Activated CD4-positive, alpha-beta memory T cell treated with anti-CD3 and anti-CD28 coated beads for 36 hours (primary cell): ENCODE data around the gene CACNA1B. TPM values are rescaled to one million over a fixed set of nuclear protein-coding genes. Genes with fewer than 3 reads are reported as not detected.
"Not testable (repeated sequence)": the region's sequence is repeated elsewhere in the genome, so short reads cannot be mapped to it uniquely, and the experiment has no call there.

ENCODE experiments used
- CTCF ChIA-PET: fragments of 350-600 bp; sonication (Branson Sonifier 250); formaldehyde crosslinking; loops from one replicate; lab custom pipeline; 2021; ENCODE audit warnings: antibody characterized with exemption, inconsistent platforms; lab: Charles Lee
- POLR2A ChIA-PET: fragments of 350-600 bp; sonication (Branson Sonifier 250); formaldehyde crosslinking; loops from one replicate; lab custom pipeline; 2021; ENCODE audit warnings: antibody characterized with exemption; lab: Charles Lee
- DNase-seq: peaks from one replicate; pipeline ENCODE4 v3.0.0-alpha.2; 2020
- H3K27ac Mint-ChIP-seq: one replicate; pipeline ENCODE4 v1.8.0; 2021; ENCODE audit warnings: mixed read lengths
- H3K27me3 Mint-ChIP-seq: one replicate; pipeline ENCODE4 v1.8.0; 2021; ENCODE audit warnings: mixed read lengths
- H3K36me3 Mint-ChIP-seq: one replicate; pipeline ENCODE4 v1.8.0; 2021; ENCODE audit warnings: mixed read lengths
- H3K4me1 Mint-ChIP-seq: one replicate; pipeline ENCODE4 v1.8.0; 2021; ENCODE audit warnings: low read depth, mixed read lengths
- H3K4me3 Mint-ChIP-seq: one replicate; pipeline ENCODE4 v1.8.0; 2021; ENCODE audit warnings: mild to moderate bottlenecking, mixed read lengths
- H3K9me3 Mint-ChIP-seq: one replicate; pipeline ENCODE4 v1.8.0; 2021; ENCODE audit warnings: mixed read lengths
- intact Hi-C: fragments of 100-400 bp; cut with micrococcal nuclease; formaldehyde crosslinking; loops from one replicate; pipeline ENCODE4 v1.15.1; 2023
- total RNA-seq, 2 experiments: library from RNA; stranded (reverse); gene quantifications; one replicate each; pipeline ENCODE4 v1.2.3, GENCODE V29; 2021

Gene CACNA1B
- total RNA-seq, 2 experiments from 2014 or later: 0.02 to 0.17 TPM

GRCh38 chr9:138015021-138015829 is 137.6 kb downstream of the CACNA1B start:
- no peak for DNase-seq
- intact Hi-C loops: no loop called here
- Mint-ChIP-seq H3K36me3 (no peaks in the 10 kb centered on the region), H3K27me3 (no peaks in the 10 kb centered on the region), H3K4me1 (no peaks in the 10 kb centered on the region), H3K27ac (no peak overlapping the region), H3K4me3 (no peak overlapping the region), H3K9me3 (no peaks in the 10 kb centered on the region)
- POLR2A ChIA-PET: no interaction called here
- CTCF ChIA-PET: no interaction called here

GRCh38 chr9:138016406-138017187 is 139.0 kb downstream of the CACNA1B start:
- Mint-ChIP-seq H3K9me3 (no peaks in the 10 kb centered on the region), H3K36me3 (no peaks in the 10 kb centered on the region), H3K27ac (no peak overlapping the region), H3K4me1 (no peaks in the 10 kb centered on the region), H3K4me3 (no peak overlapping the region), H3K27me3 (peaks cover 2% of the 10 kb centered on the region)
- ChIA-PET POLR2A (no interaction called here), CTCF (no interaction called here)
- intact Hi-C loops: no loop called here
- DNase-seq: no peak

GRCh38 chr9:138017200-138017599 is 139.6 kb downstream of the CACNA1B start:
- no peaks in the 10 kb centered on the region for H3K36me3 Mint-ChIP-seq
- H3K4me3 Mint-ChIP-seq: no peak overlapping the region
- POLR2A ChIA-PET: no interaction called here
- H3K27ac Mint-ChIP-seq: no peak overlapping the region
- DNase-seq: no peak
- H3K27me3 Mint-ChIP-seq: peaks cover 5% of the 10 kb centered on the region
- H3K9me3 Mint-ChIP-seq: no peaks in the 10 kb centered on the region
- intact Hi-C loops: no loop called here
- CTCF ChIA-PET: no interaction called here
- H3K4me1 Mint-ChIP-seq: no peaks in the 10 kb centered on the region

GRCh38 chr9:138019514-138019913 is 141.9 kb downstream of the CACNA1B start:
- CTCF ChIA-PET: interaction anchor here (0.9 kb wide), 1 partner anchor 346 kb away, joined by 3 read pairs; no protein-coding TSS in a partner anchor
- intact Hi-C loops, H3K4me1 Mint-ChIP-seq, H3K36me3 Mint-ChIP-seq, DNase-seq, H3K9me3 Mint-ChIP-seq, H3K4me3 Mint-ChIP-seq, H3K27ac Mint-ChIP-seq, POLR2A ChIA-PET: not testable (repeated sequence)
- H3K27me3 Mint-ChIP-seq: peaks cover 12% of the 10 kb centered on the region

- DNase-seq: no peak
- Mint-ChIP-seq H3K36me3 (no peaks in the 10 kb centered on the region), H3K9me3 (no peaks in the 10 kb centered on the region), H3K27ac (no peak overlapping the region), H3K27me3 (peaks cover 19% of the 10 kb centered on the region), H3K4me3 (no peak overlapping the region), H3K4me1 (no peaks in the 10 kb centered on the region)
- intact Hi-C loops: no loop called here
- POLR2A ChIA-PET: no interaction called here
- CTCF ChIA-PET: interaction anchor here (0.9 kb wide), 1 partner anchor 347 kb away, joined by 3 read pairs; no protein-coding TSS in a partner anchor
Measured at GRCh38 chr9:138020120-138020794, 142.7 kb downstream of the CACNA1B start.

- POLR2A ChIA-PET: no interaction called here
- CTCF ChIA-PET: no interaction called here
- H3K36me3 Mint-ChIP-seq: no peaks in the 10 kb centered on the region
- no peak overlapping the region for H3K4me3 Mint-ChIP-seq
- intact Hi-C loops: no loop called here
- no peaks in the 10 kb centered on the region for H3K4me1 Mint-ChIP-seq
- H3K27ac Mint-ChIP-seq: no peak overlapping the region
- DNase-seq: no peak
- H3K9me3 Mint-ChIP-seq: no peaks in the 10 kb centered on the region
- H3K27me3 Mint-ChIP-seq: peaks cover 20% of the 10 kb centered on the region
Measured at GRCh38 chr9:138020795-138021182, 143.2 kb downstream of the CACNA1B start.

GRCh38 chr9:138021251-138022056 is 143.9 kb downstream of the CACNA1B start:
- POLR2A ChIA-PET: no interaction called here
- Mint-ChIP-seq H3K36me3 (no peaks in the 10 kb centered on the region), H3K4me3 (no peak overlapping the region), H3K27me3 (peaks cover 23% of the 10 kb centered on the region), H3K9me3 (no peaks in the 10 kb centered on the region), H3K27ac (no peak overlapping the region), H3K4me1 (no peaks in the 10 kb centered on the region)
- intact Hi-C loops: no loop called here
- CTCF ChIA-PET: no interaction called here
- no peak for DNase-seq

- no peak overlapping the region for H3K27ac Mint-ChIP-seq
- no peaks in the 10 kb centered on the region for H3K4me1 Mint-ChIP-seq
- no peaks in the 10 kb centered on the region for H3K36me3 Mint-ChIP-seq
- intact Hi-C loops: no loop called here
- CTCF ChIA-PET: interaction anchor here (0.8 kb wide), 1 partner anchor 276 kb away, joined by 3 read pairs; no protein-coding TSS in a partner anchor
- H3K27me3 Mint-ChIP-seq: peaks cover 23% of the 10 kb centered on the region
- POLR2A ChIA-PET: no interaction called here
- H3K9me3 Mint-ChIP-seq: no peaks in the 10 kb centered on the region
- H3K4me3 Mint-ChIP-seq: no peak overlapping the region
- peak; percentile 41 for DNase-seq
Measured at GRCh38 chr9:138022121-138022741, 144.6 kb downstream of the CACNA1B start.

GRCh38 chr9:138022756-138023393 is 145.3 kb downstream of the CACNA1B start:
- Mint-ChIP-seq H3K27ac (no peak overlapping the region), H3K4me1 (no peaks in the 10 kb centered on the region), H3K9me3 (no peaks in the 10 kb centered on the region), H3K4me3 (no peak overlapping the region), H3K27me3 (peaks cover 23% of the 10 kb centered on the region), H3K36me3 (no peaks in the 10 kb centered on the region)
- DNase-seq: no peak
- ChIA-PET POLR2A (no interaction called here), CTCF (interaction anchor here (0.8 kb wide), 1 partner anchor 277 kb away, joined by 3 read pairs; no protein-coding TSS in a partner anchor)
- intact Hi-C loops: no loop called here

- Mint-ChIP-seq H3K9me3 (no peaks in the 10 kb centered on the region), H3K27ac (no peak overlapping the region), H3K4me3 (no peak overlapping the region), H3K27me3 (peaks cover 23% of the 10 kb centered on the region), H3K4me1 (no peaks in the 10 kb centered on the region), H3K36me3 (no peaks in the 10 kb centered on the region)
- ChIA-PET CTCF (interaction anchor here (0.6 kb wide), 1 partner anchor 351 kb away, joined by 3 read pairs; no protein-coding TSS in a partner anchor), POLR2A (no interaction called here)
- no peak for DNase-seq
- intact Hi-C loops: no loop called here
Measured at GRCh38 chr9:138023394-138024124, 146.0 kb downstream of the CACNA1B start.
